ENCODE results near the gene APH1B.

DNA sequence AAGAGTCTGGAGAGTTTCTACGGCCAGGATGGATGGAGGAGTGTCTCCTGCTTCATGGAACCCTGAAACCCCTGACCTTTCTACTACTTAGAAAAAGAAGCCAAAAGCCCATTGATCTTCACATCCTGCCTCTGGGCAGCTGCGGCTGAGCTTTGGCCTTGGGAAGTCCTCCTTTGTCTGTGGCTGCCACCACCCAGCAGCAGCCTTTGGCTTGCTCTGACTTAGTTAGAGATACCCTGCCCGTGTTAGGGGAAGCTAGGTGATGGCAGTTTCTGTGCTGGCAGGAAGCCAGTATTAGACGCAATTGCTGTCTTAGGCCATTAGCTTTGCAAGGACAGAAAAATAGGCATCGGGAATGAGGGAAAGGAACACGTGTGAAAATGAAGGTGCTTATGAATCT, 18.8 kb downstream of the APH1B start:
- TF ChIP-seq, protein P1, sequence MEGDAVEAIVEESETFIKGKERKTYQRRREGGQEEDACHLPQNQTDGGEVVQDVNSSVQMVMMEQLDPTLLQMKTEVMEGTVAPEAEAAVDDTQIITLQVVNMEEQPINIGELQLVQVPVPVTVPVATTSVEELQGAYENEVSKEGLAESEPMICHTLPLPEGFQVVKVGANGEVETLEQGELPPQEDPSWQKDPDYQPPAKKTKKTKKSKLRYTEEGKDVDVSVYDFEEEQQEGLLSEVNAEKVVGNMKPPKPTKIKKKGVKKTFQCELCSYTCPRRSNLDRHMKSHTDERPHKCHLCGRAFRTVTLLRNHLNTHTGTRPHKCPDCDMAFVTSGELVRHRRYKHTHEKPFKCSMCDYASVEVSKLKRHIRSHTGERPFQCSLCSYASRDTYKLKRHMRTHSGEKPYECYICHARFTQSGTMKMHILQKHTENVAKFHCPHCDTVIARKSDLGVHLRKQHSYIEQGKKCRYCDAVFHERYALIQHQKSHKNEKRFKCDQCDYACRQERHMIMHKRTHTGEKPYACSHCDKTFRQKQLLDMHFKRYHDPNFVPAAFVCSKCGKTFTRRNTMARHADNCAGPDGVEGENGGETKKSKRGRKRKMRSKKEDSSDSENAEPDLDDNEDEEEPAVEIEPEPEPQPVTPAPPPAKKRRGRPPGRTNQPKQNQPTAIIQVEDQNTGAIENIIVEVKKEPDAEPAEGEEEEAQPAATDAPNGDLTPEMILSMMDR (IDR thresholded peaks at IDR 0.05), result no peak
- TF ChIP-seq EP300 (IDR thresholded peaks at IDR 0.05), result no peak

Data from sigmoid colon (tissue), 4 donors.